CD1c-positive myeloid dendritic cell (primary cell): ENCODE measurements around the gene HS3ST3A1.
"Not testable (repeated sequence)": the region's sequence is repeated elsewhere in the genome, so short reads cannot be mapped to it uniquely, and the experiment has no call there.

Experiments used
- DNase-seq: peaks from one replicate; pipeline ENCODE4 v3.0.0-alpha.2; 2016; ENCODE audit errors: extremely low spot score

HS3ST3A1 gene

GRCh38 chr17:13575922-13576419 lies 25.8 kb downstream of the HS3ST3A1 start:
- no peak for DNase-seq

- DNase-seq: no peak
Measured at GRCh38 chr17:13575466-13575865, 26.3 kb downstream of the HS3ST3A1 start.

- DNase-seq: no peak
Measured at GRCh38 chr17:13572581-13572980, 29.1 kb downstream of the HS3ST3A1 start.

GRCh38 chr17:13569398-13570123 lies 32.2 kb downstream of the HS3ST3A1 start:
- DNase-seq: no peak

- no peak for DNase-seq
Measured at GRCh38 chr17:13568582-13569397, 32.9 kb downstream of the HS3ST3A1 start.

- no peak for DNase-seq
Measured at GRCh38 chr17:13563866-13564265, 37.9 kb downstream of the HS3ST3A1 start.

GRCh38 chr17:13562271-13562800 lies 39.4 kb downstream of the HS3ST3A1 start:
- DNase-seq: no peak

- no peak for DNase-seq
Measured at GRCh38 chr17:13561606-13562270, 40.0 kb downstream of the HS3ST3A1 start.

GRCh38 chr17:13560935-13561334 lies 40.8 kb downstream of the HS3ST3A1 start:
- no peak for DNase-seq

GRCh38 chr17:13558588-13558987 lies 43.1 kb downstream of the HS3ST3A1 start:
- DNase-seq: no peak

- no peak for DNase-seq
Measured at GRCh38 chr17:13557077-13557476, 44.7 kb downstream of the HS3ST3A1 start.

GRCh38 chr17:13554231-13554630 lies 47.5 kb downstream of the HS3ST3A1 start:
- DNase-seq: no peak

GRCh38 chr17:13550291-13550690 lies 51.4 kb downstream of the HS3ST3A1 start:
- no peak for DNase-seq

- DNase-seq: not testable (repeated sequence)
Measured at GRCh38 chr17:13548576-13548975, 53.2 kb downstream of the HS3ST3A1 start.

GRCh38 chr17:13546851-13547250 lies 54.9 kb downstream of the HS3ST3A1 start:
- DNase-seq: no peak

GRCh38 chr17:13545941-13546340 lies 55.8 kb downstream of the HS3ST3A1 start:
- DNase-seq: no peak

- no peak for DNase-seq
Measured at GRCh38 chr17:13544765-13545164, 57.0 kb downstream of the HS3ST3A1 start.

- no peak for DNase-seq
Measured at GRCh38 chr17:13544292-13544691, 57.4 kb downstream of the HS3ST3A1 start.

GRCh38 chr17:13542636-13543035 lies 59.1 kb downstream of the HS3ST3A1 start:
- no peak for DNase-seq

GRCh38 chr17:13541032-13541480 lies 60.7 kb downstream of the HS3ST3A1 start:
- DNase-seq: no peak

GRCh38 chr17:13540546-13540945 lies 61.2 kb downstream of the HS3ST3A1 start:
- no peak for DNase-seq

- no peak for DNase-seq
Measured at GRCh38 chr17:13539421-13539820, 62.3 kb downstream of the HS3ST3A1 start.
